Superior temporal gyrus (tissue), 1 donor: ENCODE measurements around the gene CPSF3.

Source experiments
- DNase-seq: peaks from one replicate; pipeline ENCODE4 v3.0.0-alpha.2; 2016; ENCODE audit errors: extremely low spot score

The CPSF3 gene

DNA sequence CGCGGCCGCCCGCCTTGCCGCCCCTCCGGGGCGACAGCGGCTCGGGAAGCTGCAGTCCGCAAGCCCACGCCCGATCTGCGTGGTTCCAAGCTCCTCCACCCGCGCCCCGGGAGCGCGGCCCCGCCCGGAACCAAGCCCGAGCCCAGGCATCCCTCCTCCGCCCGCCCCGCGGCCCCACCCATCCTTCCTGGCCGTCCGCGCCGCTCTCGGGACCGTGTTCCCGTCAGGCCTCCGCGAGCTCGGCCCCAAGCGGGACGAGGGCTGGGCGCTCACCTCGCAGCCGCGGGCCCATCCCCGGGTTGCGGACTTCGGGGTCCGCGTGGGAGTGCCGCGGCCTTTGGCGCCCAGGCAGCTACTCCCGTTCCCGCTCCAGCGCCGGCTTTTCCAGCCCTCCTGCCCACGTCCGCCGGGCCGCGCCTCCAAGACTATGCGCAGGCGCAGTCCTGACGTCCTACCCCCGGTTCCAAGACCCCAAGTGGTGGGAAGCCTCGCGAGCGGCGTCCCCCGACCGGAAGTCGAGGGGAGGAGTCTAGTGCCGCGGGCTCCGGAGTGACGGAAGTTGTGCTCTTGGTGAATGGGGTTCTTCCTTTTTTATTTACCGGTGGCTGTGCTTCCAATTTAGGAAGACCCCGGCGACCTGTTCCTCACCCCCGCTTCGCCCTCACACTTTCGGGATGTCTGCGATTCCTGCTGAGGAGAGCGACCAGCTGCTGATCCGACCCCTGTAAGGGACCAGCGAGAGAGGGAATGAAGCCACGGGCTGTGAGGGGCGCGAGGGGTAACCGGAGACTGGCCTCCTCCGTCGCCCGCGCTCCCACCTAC is at the start of gene CPSF3, which contains the start of gene ITGB1BP1:
CPSF3 (plus strand) TSS at position 555 of the 822 bp plus-strand sequence; CDS start at position 675, 120 bp downstream.
ITGB1BP1 (minus strand) TSS at position 429 of the 822 bp plus-strand sequence. CDS start 4,831 bp downstream, outside the sequence.
- DNase-seq, result peak; percentile 98

- no peak for DNase-seq
These were observed 49.3 kb upstream of the CPSF3 start for GRCh38 chr2:9374071-9374730.

GRCh38 chr2:9375857-9376428 is 47.5 kb upstream of the CPSF3 start:
- no peak for DNase-seq

GRCh38 chr2:9377461-9378097 is 45.9 kb upstream of the CPSF3 start:
- DNase-seq, result no peak

DNA sequence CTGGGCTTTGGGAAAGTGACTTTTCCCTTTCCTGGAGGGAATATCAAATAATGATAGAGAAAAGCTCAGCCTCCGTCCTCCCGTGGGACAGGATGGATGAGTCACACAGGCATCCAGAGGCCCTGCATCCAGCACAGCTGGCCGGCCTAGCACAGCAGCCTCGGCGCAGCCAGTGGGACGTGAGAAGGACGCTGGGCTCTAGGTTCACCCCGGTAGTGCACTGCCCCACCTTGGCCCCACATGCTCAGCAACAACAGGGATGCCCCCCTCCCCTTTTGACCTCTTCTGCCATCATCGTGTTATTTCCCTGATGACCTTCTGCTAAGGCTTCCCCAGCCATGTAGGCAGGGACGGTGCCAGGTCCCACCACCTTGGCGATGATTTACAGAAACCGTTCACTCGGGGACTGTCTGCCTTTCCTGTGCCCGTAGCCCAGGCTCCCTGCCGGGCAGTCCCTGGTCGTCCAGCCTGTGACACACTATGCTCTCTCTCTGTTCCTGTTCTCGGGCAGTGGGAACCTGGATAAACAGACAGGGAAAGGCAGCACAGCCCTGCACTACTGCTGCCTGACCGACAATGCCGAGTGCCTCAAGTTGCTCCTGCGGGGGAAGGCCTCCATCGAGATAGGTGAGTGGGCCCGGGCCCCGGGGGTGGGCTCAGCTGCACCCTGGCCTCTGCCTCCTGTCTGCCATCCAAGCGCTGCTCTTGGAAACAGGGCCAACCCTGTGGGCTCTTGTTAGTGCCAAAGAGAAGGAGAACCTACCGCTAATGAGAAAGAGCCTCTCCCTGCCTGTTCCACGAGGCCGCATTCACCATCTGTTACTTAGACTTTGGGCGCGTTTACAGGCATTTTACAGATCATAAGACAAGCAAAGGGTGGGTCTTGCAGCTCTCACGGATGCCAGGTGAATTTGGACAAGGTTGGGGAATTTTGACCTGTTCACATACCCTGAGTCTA is 44.7 kb upstream of the CPSF3 start:
- DNase-seq, result no peak

- no peak for DNase-seq
These were observed 44.1 kb upstream of the CPSF3 start for GRCh38 chr2:9379391-9379755.

DNA sequence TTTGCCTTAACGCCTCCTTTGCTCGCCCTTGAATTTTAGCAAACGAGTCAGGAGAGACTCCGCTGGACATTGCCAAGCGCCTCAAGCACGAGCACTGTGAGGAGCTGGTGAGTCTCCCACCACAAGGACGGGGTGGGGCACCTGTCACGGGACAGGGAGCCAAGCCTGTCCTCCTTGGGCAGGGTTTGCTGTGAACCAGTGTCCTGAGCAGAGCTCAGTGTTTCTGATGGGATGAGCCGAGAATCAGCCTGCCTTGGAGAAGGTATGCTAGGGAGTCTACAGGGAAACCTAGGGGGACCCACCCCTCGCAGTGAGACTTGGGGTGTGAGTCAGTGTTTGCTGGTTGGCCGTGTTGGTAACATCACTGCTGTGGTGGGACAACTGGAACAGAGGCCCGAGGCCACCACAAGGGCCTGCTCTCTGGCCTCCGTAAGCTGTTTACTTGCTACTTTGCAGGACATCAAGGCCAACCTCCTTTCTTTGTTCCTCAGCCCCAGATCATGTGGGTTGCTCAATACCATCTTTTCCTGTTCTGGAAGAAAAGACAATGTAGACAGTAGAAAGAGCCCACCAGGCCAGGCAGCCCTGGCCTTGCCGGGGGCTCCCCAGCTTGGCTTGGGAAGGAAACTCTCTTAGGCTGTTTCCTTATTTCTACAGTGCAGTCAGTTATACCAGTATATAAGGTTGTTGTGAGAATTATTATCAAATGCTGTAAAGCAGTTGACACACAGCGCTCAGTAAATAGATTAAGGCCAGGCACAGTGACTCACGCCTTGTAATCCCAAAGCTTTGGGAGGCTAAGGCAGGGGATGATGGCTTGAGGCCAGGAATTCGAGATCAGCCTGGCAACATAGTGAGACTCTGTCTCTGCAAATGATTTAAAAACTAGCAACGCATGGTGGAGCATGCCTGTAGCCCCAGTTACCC is 42.5 kb upstream of the CPSF3 start:
- DNase-seq, result no peak

DNA sequence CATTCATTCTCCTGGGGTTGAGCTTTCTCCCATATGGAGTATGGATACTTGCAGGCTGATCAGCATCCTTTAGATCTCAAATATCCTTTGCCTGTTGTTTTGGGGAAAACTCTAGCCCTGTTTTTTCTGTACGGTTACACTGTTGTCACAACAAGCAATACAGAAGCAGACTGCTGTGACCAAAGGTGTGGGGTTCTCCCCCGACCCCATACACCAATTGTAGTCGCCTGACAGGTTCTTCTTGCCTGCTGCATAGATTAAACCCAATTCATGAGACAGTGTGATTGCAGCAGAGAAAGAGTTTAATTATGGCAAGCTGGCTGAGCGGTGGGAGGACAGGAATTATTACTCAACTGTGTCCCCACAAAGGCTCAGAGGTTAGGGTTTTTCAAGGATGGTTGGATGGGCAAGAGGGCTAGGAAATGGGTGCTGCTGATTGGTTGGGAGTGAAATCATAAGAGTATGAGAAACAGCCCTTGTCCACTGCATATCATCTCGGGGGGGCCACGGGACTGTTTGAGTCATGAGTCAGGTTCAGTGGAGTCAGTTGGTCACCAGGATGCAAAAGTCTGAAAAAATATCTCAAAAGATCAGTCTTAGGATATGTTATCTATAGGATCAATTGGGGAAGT is 40.7 kb upstream of the CPSF3 start:
- DNase-seq, result no peak

DNA sequence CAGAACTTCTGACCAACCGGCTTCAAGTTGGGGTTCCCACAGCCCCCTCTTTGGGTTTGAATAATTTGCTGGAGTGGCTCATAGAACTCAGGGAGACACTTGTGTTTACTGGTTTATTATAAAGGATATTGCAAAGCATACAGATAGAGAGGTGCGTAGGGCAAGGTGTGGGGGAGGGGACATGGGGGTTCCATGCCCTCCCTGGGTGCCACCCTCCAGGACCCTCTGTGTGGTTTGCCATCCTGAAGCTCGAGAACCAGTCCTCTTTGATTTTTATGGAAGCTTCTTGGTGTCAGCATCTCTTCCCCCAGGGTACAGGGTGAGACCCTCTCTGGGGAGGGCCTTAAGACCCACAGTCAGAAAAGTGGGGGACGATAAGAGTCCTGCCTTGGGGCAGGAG is 38.9 kb upstream of the CPSF3 start:
- DNase-seq, result no peak

DNA sequence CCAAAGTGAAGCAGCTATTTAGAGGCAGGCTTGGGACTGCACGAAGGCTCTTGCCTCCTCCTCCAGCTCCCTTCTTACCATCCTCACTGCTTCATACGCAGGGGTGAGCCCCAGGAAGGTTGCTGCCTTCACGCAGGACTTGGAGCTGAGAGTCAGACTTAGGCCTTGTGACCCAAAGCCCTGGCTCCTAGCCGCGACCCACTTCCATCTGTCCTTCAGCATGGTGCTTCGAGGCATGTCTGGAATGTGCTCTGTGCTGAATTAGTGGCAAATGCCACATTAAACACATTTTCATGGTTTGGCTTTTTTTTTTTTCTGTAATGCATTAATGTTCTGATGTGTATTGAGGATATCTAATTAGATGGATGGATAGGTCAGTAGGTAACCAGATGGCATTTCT is 37.6 kb upstream of the CPSF3 start:
- no peak for DNase-seq

- no peak for DNase-seq
These were observed 35.2 kb upstream of the CPSF3 start for GRCh38 chr2:9388199-9388681.

- DNase-seq, result no peak
These were observed 34.2 kb upstream of the CPSF3 start for GRCh38 chr2:9388950-9389911.

GRCh38 chr2:9390151-9390850 is 33.2 kb upstream of the CPSF3 start:
- DNase-seq, result no peak

- DNase-seq, result no peak
These were observed 32.5 kb upstream of the CPSF3 start for GRCh38 chr2:9390991-9391390.

DNA sequence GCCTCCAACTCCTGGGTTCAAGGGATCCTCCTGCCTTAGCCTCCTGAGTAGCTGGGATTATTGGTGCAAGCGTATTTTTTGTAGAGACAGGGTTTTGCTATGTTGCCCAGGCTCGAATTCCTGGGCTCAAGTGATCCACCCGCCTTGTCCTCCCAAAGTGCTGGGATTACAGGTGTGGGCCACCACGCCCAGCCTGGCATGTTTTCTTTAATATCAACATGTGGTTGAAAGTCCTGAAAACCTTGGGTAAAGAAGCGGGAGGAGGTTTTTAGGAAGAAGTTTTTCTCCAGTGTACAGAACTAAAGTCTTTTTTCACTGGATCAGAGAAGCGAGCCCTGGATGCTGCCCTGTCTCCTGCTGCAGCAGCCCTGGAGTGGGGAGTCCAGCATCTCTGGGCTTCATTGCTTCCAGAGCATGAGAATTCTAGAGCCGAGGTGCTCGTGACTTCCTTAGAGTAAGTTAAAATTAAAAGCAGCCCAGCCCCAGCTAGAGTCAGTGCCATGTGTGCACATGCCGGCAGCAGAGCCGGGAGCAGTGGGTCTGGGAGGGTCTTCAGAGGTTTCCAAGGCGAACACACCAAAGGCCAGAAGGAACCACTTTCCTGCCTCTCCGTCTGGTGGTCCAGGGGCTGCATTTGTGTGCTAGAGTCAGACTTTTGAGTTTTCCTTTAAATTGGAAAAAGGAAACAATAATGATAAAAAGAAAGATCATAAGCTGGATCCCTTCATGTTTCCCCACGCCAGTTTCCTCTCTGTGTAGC is 31.3 kb upstream of the CPSF3 start:
- DNase-seq, result no peak

DNA sequence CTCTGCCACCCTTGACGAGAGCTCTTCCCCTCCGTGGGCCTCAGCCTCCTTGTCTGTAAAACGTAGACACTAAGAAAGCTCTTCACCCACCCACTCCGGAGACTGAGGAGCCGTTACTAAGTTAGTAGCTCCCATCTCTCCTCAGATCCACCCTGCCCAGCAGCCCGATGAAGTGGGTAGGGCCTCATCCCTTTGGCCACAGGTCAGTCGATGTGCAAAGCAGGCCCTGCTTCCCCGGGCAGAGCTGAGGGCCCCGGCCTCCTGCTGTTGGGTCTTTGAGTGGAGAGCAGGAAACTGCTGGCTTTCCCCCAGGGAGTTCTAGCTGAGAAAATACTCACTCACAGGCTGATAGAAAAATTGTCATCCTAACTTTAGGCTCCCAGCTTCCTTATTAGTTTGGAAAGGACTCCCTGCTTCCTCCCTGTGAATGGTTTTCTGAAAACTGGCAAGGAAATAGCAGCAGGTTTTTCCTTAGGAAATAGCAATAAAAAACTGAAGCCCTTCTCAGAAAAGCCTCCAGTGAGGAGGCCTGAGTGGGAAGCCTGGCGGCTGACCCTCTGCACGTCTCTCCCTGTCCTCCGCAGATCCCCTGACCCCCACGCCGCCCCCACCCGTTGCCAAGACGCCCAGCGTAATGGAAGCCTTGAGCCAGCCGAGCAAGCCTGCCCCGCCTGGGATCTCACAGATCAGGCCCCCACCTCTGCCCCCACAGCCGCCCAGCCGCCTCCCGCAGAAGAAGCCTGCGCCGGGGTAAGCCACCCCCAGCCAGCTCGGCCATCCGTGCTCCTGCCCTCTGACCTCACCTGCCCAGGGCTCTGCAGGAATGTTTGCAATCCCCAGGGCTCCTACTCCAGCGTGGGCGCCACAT is 30.3 kb upstream of the CPSF3 start:
- DNase-seq, result no peak
